Hepatic stellate cell (primary cell): ENCODE measurements around the gene CHID1.

Source experiments
- DNase-seq: peaks from one replicate; pipeline ENCODE4 v3.0.0; 2011; ENCODE audit warnings: low spot score

The CHID1 gene

GRCh38 chr11:910044-910588, 494 bp downstream of the CHID1 start:
- DNase-seq = peak; percentile 62

GRCh38 chr11:909406-909805, 1.2 kb downstream of the CHID1 start:
- DNase-seq = no peak

- no peak for DNase-seq
Observed at GRCh38 chr11:908273-908672, 2.3 kb downstream of the CHID1 start.

GRCh38 chr11:907668-908067, 2.9 kb downstream of the CHID1 start:
- DNase-seq = no peak

- no peak for DNase-seq
Observed at GRCh38 chr11:905952-906351, 4.7 kb downstream of the CHID1 start.

- DNase-seq = no peak
Observed at GRCh38 chr11:904380-904779, 6.2 kb downstream of the CHID1 start.

GRCh38 chr11:901452-902061, 9.1 kb downstream of the CHID1 start:
- DNase-seq = no peak

GRCh38 chr11:900545-900944, 10.1 kb downstream of the CHID1 start:
- no peak for DNase-seq

- DNase-seq = no peak
Observed at GRCh38 chr11:899724-900123, 10.9 kb downstream of the CHID1 start.

GRCh38 chr11:898540-899190, 11.9 kb downstream of the CHID1 start:
- DNase-seq = peak; percentile 34

- peak; percentile 36 for DNase-seq
Observed at GRCh38 chr11:898143-898511, 12.5 kb downstream of the CHID1 start.

GRCh38 chr11:897253-898142, 13.1 kb downstream of the CHID1 start:
- DNase-seq = no peak

- no peak for DNase-seq
Observed at GRCh38 chr11:895331-896110, 15.1 kb downstream of the CHID1 start.

- DNase-seq = no peak
Observed at GRCh38 chr11:894575-895201, 15.9 kb downstream of the CHID1 start.

GRCh38 chr11:893008-893654, 17.5 kb downstream of the CHID1 start:
- DNase-seq = no peak

- no peak for DNase-seq
Observed at GRCh38 chr11:890794-891540, 19.6 kb downstream of the CHID1 start.

GRCh38 chr11:889687-890475, 20.7 kb downstream of the CHID1 start:
- DNase-seq = no peak

- no peak for DNase-seq
Observed at GRCh38 chr11:889257-889656, 21.4 kb downstream of the CHID1 start.
